ENCODE results near the gene SLC6A7.

The SLC6A7 gene

DNA sequence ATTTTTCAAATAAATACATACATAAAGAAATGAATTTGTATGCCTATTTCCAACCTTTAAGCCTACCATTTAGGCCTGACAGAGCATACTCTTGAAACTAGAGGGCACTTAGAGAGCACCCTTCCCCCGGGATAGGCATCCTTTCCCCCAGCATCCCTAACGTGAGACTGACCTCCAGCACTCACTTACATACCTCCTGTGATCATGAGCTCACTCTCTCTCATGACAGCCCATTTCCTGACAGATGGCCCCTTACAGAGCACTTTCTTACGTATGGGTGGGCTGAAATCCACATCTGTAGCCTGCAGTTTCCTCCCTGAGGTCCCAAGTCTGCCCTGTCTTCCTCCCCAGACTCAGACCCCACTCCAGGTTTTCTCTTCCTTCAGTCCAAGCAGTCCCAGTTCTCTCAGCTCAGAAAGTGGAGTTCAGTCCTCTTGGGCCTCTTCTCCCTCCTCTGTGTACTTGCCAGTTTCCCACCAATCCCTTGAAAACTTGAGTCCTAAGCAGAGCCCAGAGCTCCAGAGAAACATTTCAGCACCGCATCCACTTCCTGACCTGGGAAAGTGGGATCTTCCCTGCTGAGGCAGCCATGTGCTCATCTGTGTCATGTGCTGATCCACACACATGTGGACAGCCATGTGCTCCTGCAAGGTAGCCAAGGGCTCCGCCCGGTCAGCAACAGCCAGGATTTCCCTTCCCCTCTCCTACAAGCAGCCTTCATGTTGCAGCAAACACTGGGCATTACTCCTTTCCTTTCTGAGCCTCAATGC, 25.5 kb upstream of the SLC6A7 start:
- Histone ChIP-seq H3K36me3 (ENCODE audit: low read depth) (no peaks in the 10 kb centered on the region), H3K4me1 (ENCODE audit: insufficient read depth, poor library complexity, severe bottlenecking) (no peaks in the 10 kb centered on the region), H3K9me3 (ENCODE audit: severe bottlenecking) (no peaks in the 10 kb centered on the region), H3K4me3 (ENCODE audit: severe bottlenecking) (no peak overlapping the region), H3K27ac (ENCODE audit: poor library complexity, severe bottlenecking) (no peak overlapping the region), H3K27me3 (ENCODE audit: insufficient read depth, poor library complexity, severe bottlenecking) (no peaks in the 10 kb centered on the region)
- ATAC-seq (ENCODE audit: low read depth), result no peak
- TF ChIP-seq CTCF (IDR thresholded peaks at IDR 0.05; ENCODE audit: poor library complexity, severe bottlenecking), result no peak
- no peak for DNase-seq (ENCODE audit: low spot score)

GRCh38 chr5:150166037-150166649, 23.7 kb upstream of the SLC6A7 start:
- Histone ChIP-seq H3K27me3 (ENCODE audit: insufficient read depth, poor library complexity, severe bottlenecking) (no peaks in the 10 kb centered on the region), H3K9me3 (ENCODE audit: severe bottlenecking) (no peaks in the 10 kb centered on the region), H3K27ac (ENCODE audit: poor library complexity, severe bottlenecking) (no peak overlapping the region), H3K4me1 (ENCODE audit: insufficient read depth, poor library complexity, severe bottlenecking) (no peaks in the 10 kb centered on the region), H3K36me3 (ENCODE audit: low read depth) (no peaks in the 10 kb centered on the region), H3K4me3 (ENCODE audit: severe bottlenecking) (no peak overlapping the region)
- no peak for TF ChIP-seq CTCF (IDR thresholded peaks at IDR 0.05; ENCODE audit: poor library complexity, severe bottlenecking)
- no peak for DNase-seq (ENCODE audit: low spot score)
- ATAC-seq (ENCODE audit: low read depth), result no peak

GRCh38 chr5:150166650-150167511, 23.0 kb upstream of the SLC6A7 start, which contains the start of gene CDX1:
Gene CDX1 (plus strand): TSS chr5:150166778. CDS start chr5:150166877, 99 bp downstream.
- Histone ChIP-seq H3K4me1 (ENCODE audit: insufficient read depth, poor library complexity, severe bottlenecking) (no peaks in the 10 kb centered on the region), H3K36me3 (ENCODE audit: low read depth) (no peaks in the 10 kb centered on the region), H3K4me3 (ENCODE audit: severe bottlenecking) (no peak within 1 kb of the TSS), H3K27me3 (ENCODE audit: insufficient read depth, poor library complexity, severe bottlenecking) (no peaks in the 10 kb centered on the region), H3K27ac (ENCODE audit: poor library complexity, severe bottlenecking) (no peak within 1 kb of the TSS), H3K9me3 (ENCODE audit: severe bottlenecking) (no peaks in the 10 kb centered on the region)
- ATAC-seq (ENCODE audit: low read depth), result no peak
- no peak for DNase-seq (ENCODE audit: low spot score)
- no peak for TF ChIP-seq CTCF (IDR thresholded peaks at IDR 0.05; ENCODE audit: poor library complexity, severe bottlenecking)

GRCh38 chr5:150167512-150167850, 22.4 kb upstream of the SLC6A7 start:
- no peak overlapping the region for H3K27ac ChIP-seq (ENCODE audit: poor library complexity, severe bottlenecking)
- no peaks in the 10 kb centered on the region for H3K27me3 ChIP-seq (ENCODE audit: insufficient read depth, poor library complexity, severe bottlenecking)
- no peak for DNase-seq (ENCODE audit: low spot score)
- H3K9me3 ChIP-seq (ENCODE audit: severe bottlenecking), result no peaks in the 10 kb centered on the region
- no peak for ATAC-seq (ENCODE audit: low read depth)
- H3K36me3 ChIP-seq (ENCODE audit: low read depth), result no peaks in the 10 kb centered on the region
- no peak overlapping the region for H3K4me3 ChIP-seq (ENCODE audit: severe bottlenecking)
- no peaks in the 10 kb centered on the region for H3K4me1 ChIP-seq (ENCODE audit: insufficient read depth, poor library complexity, severe bottlenecking)
- no peak for TF ChIP-seq CTCF (IDR thresholded peaks at IDR 0.05; ENCODE audit: poor library complexity, severe bottlenecking)

All from RWPE2 (cell line).